AG09309 (cell line): ENCODE measurements around the gene SLC24A3.

Experiments used
- DNase-seq: peaks from one replicate; pipeline ENCODE4 v3.0.0-alpha.2; 2010; ENCODE audit warnings: low read depth
- H3K4me3 ChIP-seq: 2 replicates; pipeline ENCODE4 v1.5.1; 2011; ENCODE audit warnings: mild to moderate bottlenecking, low read depth, low read length, moderate library complexity; ENCODE audit not compliant: control insufficient read depth
- CTCF ChIP-seq: IDR thresholded peaks from 2 replicates; pipeline ENCODE4 v1.5.1; 2011; ENCODE audit warnings: mild to moderate bottlenecking, low read depth, low read length, inconsistent platforms; ENCODE audit not compliant: insufficient read depth, control insufficient read depth; ENCODE audit errors: missing control alignments

SLC24A3 gene

GRCh38 chr20:19341348-19342053 lies 129.1 kb downstream of the SLC24A3 start:
- H3K4me3 ChIP-seq = no peak overlapping the region
- DNase-seq = no peak
- no peak for TF ChIP-seq CTCF

GRCh38 chr20:19344341-19344740 lies 131.9 kb downstream of the SLC24A3 start:
- DNase-seq = no peak
- TF ChIP-seq CTCF = no peak
- H3K4me3 ChIP-seq = no peak overlapping the region

GRCh38 chr20:19347943-19348456 lies 135.6 kb downstream of the SLC24A3 start:
- DNase-seq = no peak
- no peak overlapping the region for H3K4me3 ChIP-seq
- no peak for TF ChIP-seq CTCF

- no peak for TF ChIP-seq CTCF
Observed at GRCh38 chr20:19348582-19348981, 136.1 kb downstream of the SLC24A3 start.

GRCh38 chr20:19349879-19350278 lies 137.4 kb downstream of the SLC24A3 start:
- DNase-seq = no peak
- no peak for TF ChIP-seq CTCF
- H3K4me3 ChIP-seq = no peak overlapping the region

More at GRCh38 chr20:19348582-19348981, 136.1 kb downstream of the SLC24A3 start:
- H3K4me3 ChIP-seq = no peak overlapping the region
- DNase-seq = no peak

GRCh38 chr20:19351542-19351941 lies 139.1 kb downstream of the SLC24A3 start:
- no peak for DNase-seq

More at GRCh38 chr20:19351542-19351941, 139.1 kb downstream of the SLC24A3 start:
- H3K4me3 ChIP-seq = no peak overlapping the region
- no peak for TF ChIP-seq CTCF
